CD8-positive, alpha-beta memory T cell (primary cell): ENCODE results near the gene CLSTN1. TPM values are rescaled to one million over a fixed set of nuclear protein-coding genes. Genes with fewer than 3 reads are reported as not detected.

Experiments used
- CTCF ChIA-PET: fragments of 350-600 bp; sonication (Branson Sonifier 250); formaldehyde crosslinking; loops from one replicate; lab custom pipeline; 2021; ENCODE audit warnings: antibody characterized with exemption; lab: Charles Lee
- POLR2A ChIA-PET: fragments of 350-600 bp; sonication (Branson Sonifier 250); formaldehyde crosslinking; loops from one replicate; lab custom pipeline; 2021; ENCODE audit warnings: antibody characterized with exemption; lab: Charles Lee
- DNase-seq, 5 donors: peaks; one replicate each; pipeline versions ENCODE4 v3.0.0 to v3.0.0-alpha.2; 2020 to 2022; ENCODE audit warnings: mixed read lengths in 1 of 5
- H3K27ac ChIP-seq: one replicate; pipeline ENCODE4 v1.7.0; 2013; ENCODE audit warnings: low read depth, mild to moderate bottlenecking, low read length, moderate library complexity
- H3K27me3 ChIP-seq: 2 replicates; pipeline ENCODE4 v1.7.0; 2013; ENCODE audit warnings: low read length, mild to moderate bottlenecking; ENCODE audit not compliant: insufficient read depth, poor library complexity, severe bottlenecking
- H3K36me3 ChIP-seq: 2 replicates; pipeline ENCODE4 v1.7.0; 2013; ENCODE audit warnings: mild to moderate bottlenecking, low read length, moderate library complexity; ENCODE audit not compliant: insufficient read depth
- H3K4me1 ChIP-seq: 2 replicates; pipeline ENCODE4 v1.7.0; 2013; ENCODE audit warnings: mild to moderate bottlenecking, low read length, moderate library complexity; ENCODE audit not compliant: insufficient read depth
- H3K4me3 ChIP-seq: 2 replicates; pipeline ENCODE4 v1.7.0; 2013; ENCODE audit warnings: mild to moderate bottlenecking, low read length
- H3K9me3 ChIP-seq: 2 replicates; pipeline ENCODE4 v1.7.0; 2013; ENCODE audit warnings: mild to moderate bottlenecking, low read length
- H3K27ac Mint-ChIP-seq, 8 donors: one replicate each; pipeline ENCODE4 v1.8.0; 2020 to 2021; ENCODE audit warnings: mixed read lengths in 8 of 8, mild to moderate bottlenecking in 6 of 8, inconsistent platforms in 3 of 8, moderate library complexity in 3 of 8
- H3K27me3 Mint-ChIP-seq, 2 donors: one replicate each; pipeline ENCODE4 v1.8.0; 2020 to 2021; ENCODE audit warnings: mixed read lengths in 2 of 2, mild to moderate bottlenecking in 1 of 2, moderate library complexity in 1 of 2
- H3K36me3 Mint-ChIP-seq, 3 donors: one replicate each; pipeline ENCODE4 v1.8.0; 2020 to 2021; ENCODE audit warnings: mixed read lengths in 3 of 3, inconsistent platforms in 1 of 3, mild to moderate bottlenecking in 1 of 3
- H3K4me1 Mint-ChIP-seq, 3 donors: one replicate each; pipeline ENCODE4 v1.8.0; 2020 to 2021; ENCODE audit warnings: mixed read lengths in 3 of 3, inconsistent platforms in 1 of 3, mild to moderate bottlenecking in 1 of 3
- H3K4me3 Mint-ChIP-seq, 7 donors: one replicate each; pipeline ENCODE4 v1.8.0; 2020 to 2021; ENCODE audit warnings: mixed read lengths in 7 of 7, mild to moderate bottlenecking in 6 of 7, moderate library complexity in 4 of 7, inconsistent platforms in 2 of 7
- H3K9me3 Mint-ChIP-seq, 5 donors: one replicate each; pipeline ENCODE4 v1.8.0; 2020 to 2022; ENCODE audit warnings: mixed read lengths in 5 of 5, mild to moderate bottlenecking in 3 of 5, moderate library complexity in 2 of 5, inconsistent platforms in 1 of 5
- polyA plus RNA-seq: library from polyadenylated mRNA; unstranded; fragments of 300-500 nt; fragmentation: Illumina TruSeq; gene quantifications from one replicate; pipeline ENCODE4 v1.2.3, GENCODE V29; 2021
- total RNA-seq, 2 experiments: library from RNA; stranded (reverse); gene quantifications; one replicate each; pipeline ENCODE4 v1.2.3, GENCODE V29; 2021

CLSTN1 gene
- total RNA-seq, result 10 to 100 TPM; 38.4 to 40.8 TPM
- 48.2 TPM for polyA plus RNA-seq

GRCh38 chr1:9823943-9824701, at the start of gene CLSTN1:
Gene CLSTN1, minus strand, starts transcription at chr1:9823965. Its CDS starts 232 bp downstream, at chr1:9823733.
- CTCF ChIA-PET, result no interaction called here

DNA sequence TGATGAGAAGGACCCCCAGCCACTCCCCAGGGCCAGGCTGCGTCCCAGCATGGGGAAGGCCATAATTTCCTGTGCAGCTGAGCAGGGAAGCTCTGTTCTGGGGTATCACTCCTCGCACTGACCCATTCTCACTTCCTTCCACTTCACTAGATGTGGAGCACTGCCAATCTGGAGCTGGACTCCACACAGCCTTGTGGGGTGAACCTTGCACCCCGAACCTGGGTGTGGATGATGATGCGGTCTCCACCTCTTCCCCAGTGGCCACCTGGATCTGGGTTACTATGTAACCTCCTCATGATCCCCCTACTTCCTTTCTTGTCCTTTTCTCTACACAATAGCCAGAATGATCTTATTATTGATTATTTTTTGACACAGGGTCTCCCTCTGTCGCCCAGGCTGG, 49.6 kb upstream of the CLSTN1 start:
- no peak for DNase-seq
- ChIA-PET POLR2A (no interaction called here), CTCF (interaction anchor here (1.0 to 7.8 kb wide), 8 partner anchors 9 to 257 kb away, joined by 3 to 111 read pairs (median 4); partner anchors contain the start of genes LZIC and NMNAT1)
- Mint-ChIP-seq H3K4me3 (no peak overlapping the region), H3K36me3 (peaks cover 0 to 17% (median 0%) of the 10 kb centered on the region in 3 donors), H3K27me3 (no peaks in the 10 kb centered on the region), H3K27ac (no peak overlapping the region), H3K9me3 (no peaks in the 10 kb centered on the region), H3K4me1 (peaks cover 4 to 6% (median 6%) of the 10 kb centered on the region in 3 donors)
- H3K4me1 ChIP-seq, result peaks cover 6% of the 10 kb centered on the region
- no peak overlapping the region for H3K4me3 ChIP-seq
- H3K9me3 ChIP-seq, result no peaks in the 10 kb centered on the region
- H3K27me3 ChIP-seq, result no peaks in the 10 kb centered on the region
- no peaks in the 10 kb centered on the region for H3K36me3 ChIP-seq
- no peak overlapping the region for H3K27ac ChIP-seq

More at GRCh38 chr1:9823943-9824701, at the start of gene CLSTN1:
- H3K27ac Mint-ChIP-seq, result peak within 1 kb of the TSS; percentile 84 to 96 (median 94)
- H3K27ac ChIP-seq, result peak within 1 kb of the TSS; percentile 57
- H3K4me3 Mint-ChIP-seq, result peak within 1 kb of the TSS; percentile 95 to 99 (median 98)
- peaks cover 0 to 11% (median 0%) of the 10 kb centered on the region in 3 donors for H3K36me3 Mint-ChIP-seq
- peak within 1 kb of the TSS; percentile 83 for H3K4me3 ChIP-seq
- peaks cover 28% of the 10 kb centered on the region for H3K4me1 ChIP-seq
- no peaks in the 10 kb centered on the region for H3K9me3 ChIP-seq
- H3K27me3 Mint-ChIP-seq, result no peaks in the 10 kb centered on the region
- no peaks in the 10 kb centered on the region for H3K27me3 ChIP-seq
- H3K36me3 ChIP-seq, result no peaks in the 10 kb centered on the region
- H3K9me3 Mint-ChIP-seq, result no peaks in the 10 kb centered on the region
- peaks cover 42 to 53% (median 52%) of the 10 kb centered on the region in 3 donors for H3K4me1 Mint-ChIP-seq
- POLR2A ChIA-PET, result interaction anchor here (0.6 kb wide), 1 partner anchor 24 kb away, joined by 4 read pairs; no protein-coding TSS in a partner anchor
- peak; percentile 80 to 94 (median 82) for DNase-seq

DNA sequence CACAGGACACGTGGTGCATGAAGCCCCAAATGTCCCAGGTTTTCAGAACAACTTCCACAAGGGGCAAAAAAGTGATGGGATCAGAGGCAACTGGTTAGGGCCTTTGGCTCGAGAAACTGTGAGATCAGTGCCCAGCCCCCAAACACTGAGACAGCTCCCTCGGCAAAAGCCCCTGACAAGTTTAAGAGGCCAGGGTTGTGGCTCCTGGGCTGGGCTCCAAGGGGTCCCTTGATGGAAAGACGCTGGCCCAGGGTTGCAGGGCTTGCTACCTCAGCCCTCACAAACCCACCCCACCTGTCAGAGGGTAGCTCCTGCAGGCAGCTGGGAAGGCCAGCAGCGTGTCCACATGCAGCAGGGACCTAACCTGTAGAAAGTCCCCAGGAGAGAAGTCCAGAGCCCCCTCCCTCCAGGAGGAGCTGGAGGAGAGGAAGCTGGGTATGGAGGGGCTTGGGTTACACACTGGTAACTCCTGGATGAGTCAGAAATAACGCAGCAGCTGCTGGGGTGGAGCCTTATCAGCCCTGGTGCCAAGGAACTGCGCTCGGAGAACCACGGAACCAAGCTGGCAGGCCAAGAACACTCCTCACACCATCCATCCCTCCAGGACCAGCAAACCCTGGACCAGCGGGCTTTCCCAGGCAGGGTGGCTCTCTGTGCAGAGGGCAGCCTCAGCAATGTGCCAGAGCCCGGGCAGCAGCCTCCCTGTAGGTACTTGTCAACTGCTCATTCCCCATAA, 48.8 kb upstream of the CLSTN1 start:
- Histone ChIP-seq H3K4me3 (no peak overlapping the region), H3K36me3 (no peaks in the 10 kb centered on the region), H3K27me3 (no peaks in the 10 kb centered on the region), H3K4me1 (peaks cover 6% of the 10 kb centered on the region), H3K9me3 (no peaks in the 10 kb centered on the region), H3K27ac (no peak overlapping the region)
- Mint-ChIP-seq H3K27me3 (no peaks in the 10 kb centered on the region), H3K27ac (no peak overlapping the region), H3K9me3 (no peaks in the 10 kb centered on the region), H3K4me1 (peaks cover 5 to 6% (median 6%) of the 10 kb centered on the region in 3 donors), H3K36me3 (peaks cover 0 to 17% (median 0%) of the 10 kb centered on the region in 3 donors), H3K4me3 (no peak overlapping the region)
- no peak for DNase-seq
- ChIA-PET POLR2A (no interaction called here), CTCF (interaction anchor here (1.0 to 7.8 kb wide), 6 partner anchors 14 to 257 kb away, joined by 3 to 111 read pairs (median 5); no protein-coding TSS in a partner anchor)

GRCh38 chr1:9871707-9872425, 48.1 kb upstream of the CLSTN1 start:
- DNase-seq, result no peak
- H3K9me3 ChIP-seq, result no peaks in the 10 kb centered on the region
- Mint-ChIP-seq H3K36me3 (peaks cover 0 to 17% (median 0%) of the 10 kb centered on the region in 3 donors), H3K27me3 (no peaks in the 10 kb centered on the region), H3K9me3 (no peaks in the 10 kb centered on the region), H3K27ac (peak overlapping the region in 1 of 8 donors; percentile 43), H3K4me1 (peaks cover 7 to 8% (median 7%) of the 10 kb centered on the region in 3 donors), H3K4me3 (no peak overlapping the region)
- no peak overlapping the region for H3K27ac ChIP-seq
- ChIA-PET CTCF (interaction anchor here (1.4 to 7.8 kb wide), 4 partner anchors 13 to 256 kb away, joined by 3 to 111 read pairs (median 6); no protein-coding TSS in a partner anchor), POLR2A (no interaction called here)
- H3K36me3 ChIP-seq, result no peaks in the 10 kb centered on the region
- H3K4me3 ChIP-seq, result no peak overlapping the region
- no peaks in the 10 kb centered on the region for H3K27me3 ChIP-seq
- peaks cover 6% of the 10 kb centered on the region for H3K4me1 ChIP-seq

GRCh38 chr1:9871021-9871420, 47.3 kb upstream of the CLSTN1 start:
- H3K9me3 ChIP-seq, result no peaks in the 10 kb centered on the region
- no peaks in the 10 kb centered on the region for H3K36me3 ChIP-seq
- peaks cover 6% of the 10 kb centered on the region for H3K4me1 ChIP-seq
- H3K4me1 Mint-ChIP-seq, result peaks cover 9% of the 10 kb centered on the region in 3 donors
- H3K4me3 Mint-ChIP-seq, result no peak overlapping the region
- ChIA-PET CTCF (interaction anchor here (1.0 to 7.8 kb wide), 4 partner anchors 11 to 244 kb away, joined by 3 to 111 read pairs (median 9); no protein-coding TSS in a partner anchor), POLR2A (no interaction called here)
- no peak overlapping the region for H3K4me3 ChIP-seq
- no peaks in the 10 kb centered on the region for H3K27me3 ChIP-seq
- H3K27me3 Mint-ChIP-seq, result no peaks in the 10 kb centered on the region
- DNase-seq, result no peak
- peaks cover 0 to 17% (median 0%) of the 10 kb centered on the region in 3 donors for H3K36me3 Mint-ChIP-seq
- no peaks in the 10 kb centered on the region for H3K9me3 Mint-ChIP-seq
- no peak overlapping the region for H3K27ac Mint-ChIP-seq
- H3K27ac ChIP-seq, result no peak overlapping the region

DNA sequence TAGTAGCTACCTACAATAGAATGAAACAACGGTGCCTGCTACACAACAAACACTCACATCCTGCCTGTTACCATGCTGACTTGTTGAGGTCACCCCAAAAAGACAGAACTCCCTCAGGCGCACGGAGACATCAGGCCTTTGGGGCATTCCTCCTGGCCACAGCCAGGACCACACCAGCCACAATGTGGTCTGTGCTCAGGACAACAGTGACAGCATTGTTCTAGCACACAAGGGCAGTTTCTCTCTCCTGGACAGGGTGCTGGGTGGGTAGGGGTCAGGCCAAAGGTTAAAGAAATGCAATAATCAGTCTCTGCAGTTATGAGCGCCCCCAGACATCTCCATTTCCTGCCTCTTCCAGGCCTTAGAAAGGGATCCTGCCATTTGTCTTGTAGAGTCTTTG, 46.8 kb upstream of the CLSTN1 start:
- CTCF ChIA-PET, result interaction anchor here (1.0 to 7.8 kb wide), 4 partner anchors 11 to 244 kb away, joined by 3 to 111 read pairs (median 9); no protein-coding TSS in a partner anchor
- H3K27me3 Mint-ChIP-seq, result no peaks in the 10 kb centered on the region

GRCh38 chr1:9869831-9870251, 46.1 kb upstream of the CLSTN1 start:
- H3K9me3 ChIP-seq, result no peaks in the 10 kb centered on the region
- peaks cover 2% of the 10 kb centered on the region for H3K4me1 ChIP-seq
- H3K27ac Mint-ChIP-seq, result no peak overlapping the region
- ChIA-PET POLR2A (interaction anchor here (0.6 kb wide), 1 partner anchor 283 kb away, joined by 6 read pairs; no protein-coding TSS in a partner anchor), CTCF (interaction anchor here (1.3 to 7.8 kb wide), 4 partner anchors 82 to 256 kb away, joined by 3 to 111 read pairs (median 8); no protein-coding TSS in a partner anchor)
- no peaks in the 10 kb centered on the region for H3K36me3 ChIP-seq
- H3K36me3 Mint-ChIP-seq, result peaks cover 0 to 17% (median 0%) of the 10 kb centered on the region in 3 donors
- H3K27me3 Mint-ChIP-seq, result no peaks in the 10 kb centered on the region
- H3K4me3 ChIP-seq, result no peak overlapping the region
- no peaks in the 10 kb centered on the region for H3K27me3 ChIP-seq
- DNase-seq, result no peak
- no peak overlapping the region for H3K27ac ChIP-seq
- no peaks in the 10 kb centered on the region for H3K9me3 Mint-ChIP-seq
- peaks cover 6% of the 10 kb centered on the region in 3 donors for H3K4me1 Mint-ChIP-seq
- H3K4me3 Mint-ChIP-seq, result no peak overlapping the region

More for the DNA sequence above, 46.8 kb upstream of the CLSTN1 start:
- Mint-ChIP-seq H3K4me3 (no peak overlapping the region), H3K36me3 (peaks cover 0 to 17% (median 0%) of the 10 kb centered on the region in 3 donors), H3K9me3 (no peaks in the 10 kb centered on the region), H3K4me1 (peaks cover 9% of the 10 kb centered on the region in 3 donors), H3K27ac (peak overlapping the region in 1 of 8 donors; percentile 38)
- Histone ChIP-seq H3K4me1 (peaks cover 6% of the 10 kb centered on the region), H3K9me3 (no peaks in the 10 kb centered on the region), H3K27me3 (no peaks in the 10 kb centered on the region), H3K27ac (no peak overlapping the region), H3K4me3 (no peak overlapping the region), H3K36me3 (no peaks in the 10 kb centered on the region)
- DNase-seq, result no peak
- POLR2A ChIA-PET, result no interaction called here
